HEK293 (cell line): ENCODE data around the gene ATP6V1F.

Experiments
- CTCF ChIA-PET: fragments of 350-600 bp; formaldehyde crosslinking; extraction: SDS; loops from one replicate; lab custom pipeline; 2021; ENCODE audit warnings: antibody characterized with exemption; lab: Yijun Ruan, JAX
- POLR2A ChIA-PET: fragments of 300-600 bp; formaldehyde crosslinking; extraction: SDS; loops from one replicate; lab custom pipeline; 2020; ENCODE audit warnings: antibody characterized with exemption, inconsistent platforms; lab: Yijun Ruan, JAX
- H3K27ac ChIP-seq: fragments of 200-500 bp; sonication (Bioruptor generic); 2 replicates; pipeline ENCODE4 v1.5.1; 2014; ENCODE audit warnings: low read depth, low read length, control low read depth, inconsistent platforms; ENCODE audit errors: extremely low read depth
- H3K36me3 ChIP-seq, 2 experiments: fragments of 200-500 bp in 1 of 2; sonication (Bioruptor generic) in 1 of 2; 1 replicate in 1 of 2; 2 replicates in 1 of 2; pipeline ENCODE4 v1.5.1; 2014 to 2017; ENCODE audit warnings: inconsistent platforms in 2 of 2, low read length in 2 of 2; ENCODE audit not compliant: control insufficient read depth in 2 of 2, insufficient read depth in 1 of 2
- H3K4me1 ChIP-seq: fragments of 200-500 bp; sonication (Bioruptor generic); 2 replicates; pipeline ENCODE4 v1.5.1; 2014; ENCODE audit warnings: mild to moderate bottlenecking, low read length, inconsistent platforms; ENCODE audit not compliant: control insufficient read depth, insufficient read depth
- H3K4me3 ChIP-seq: 2 replicates; pipeline ENCODE4 v1.5.1; 2011; ENCODE audit warnings: low read depth, mild to moderate bottlenecking, control low read depth, low read length, moderate library complexity
- H3K9me3 ChIP-seq: fragments of 200-500 bp; sonication (Bioruptor generic); 2 replicates; pipeline ENCODE4 v1.5.1; 2014; ENCODE audit warnings: low read depth, low read length, inconsistent platforms; ENCODE audit not compliant: control insufficient read depth, insufficient read depth
- BCL11B ChIP-seq: fragments of 450-650 bp; formaldehyde crosslinking; IDR thresholded peaks from 2 replicates; pipeline ENCODE4 v1.5.1; 2016; ENCODE audit warnings: low read depth, missing biosample characterization, missing genetic modification characterization
- GFI1B ChIP-seq: fragments of 450-650 bp; formaldehyde crosslinking; IDR thresholded peaks from 2 replicates; pipeline ENCODE4 v1.5.1; 2016; ENCODE audit warnings: missing biosample characterization, missing genetic modification characterization
- PRDM2 ChIP-seq: fragments of 450-650 bp; formaldehyde crosslinking; IDR thresholded peaks from 2 replicates; pipeline ENCODE4 v1.5.1; 2016; ENCODE audit warnings: missing biosample characterization, missing genetic modification characterization, borderline replicate concordance
- SALL2 ChIP-seq: fragments of 450-650 bp; formaldehyde crosslinking; IDR thresholded peaks from 2 replicates; pipeline ENCODE4 v1.5.0; 2017; ENCODE audit warnings: missing biosample characterization, mild to moderate bottlenecking, missing genetic modification characterization, borderline replicate concordance
- TCF7L2 ChIP-seq: IDR thresholded peaks from 2 replicates; pipeline ENCODE4 v1.6.1; 2011; ENCODE audit warnings: low read depth, mild to moderate bottlenecking, inconsistent platforms, low read length, moderate library complexity, borderline replicate concordance
- YY2 ChIP-seq: fragments of 450-650 bp; formaldehyde crosslinking; IDR thresholded peaks from 2 replicates; pipeline ENCODE4 v1.5.1; 2016; ENCODE audit warnings: missing biosample characterization, missing genetic modification characterization
- ZFP41 ChIP-seq: fragments of 450-650 bp; formaldehyde crosslinking; IDR thresholded peaks from 2 replicates; pipeline ENCODE4 v1.5.1; 2016; ENCODE audit warnings: missing biosample characterization, missing genetic modification characterization, borderline replicate concordance
- ZNF140 ChIP-seq: fragments of 450-650 bp; formaldehyde crosslinking; IDR thresholded peaks from 2 replicates; pipeline ENCODE4 v1.5.1; 2016; ENCODE audit warnings: missing biosample characterization, missing genetic modification characterization
- ZNF184 ChIP-seq: fragments of 450-650 bp; IDR thresholded peaks from 2 replicates; pipeline ENCODE4 v1.5.1; 2018; ENCODE audit warnings: missing biosample characterization, mild to moderate bottlenecking, missing genetic modification characterization
- ZNF23 ChIP-seq: fragments of 450-650 bp; formaldehyde crosslinking; IDR thresholded peaks from 2 replicates; pipeline ENCODE4 v1.5.1; 2016; ENCODE audit warnings: missing biosample characterization, missing genetic modification characterization, borderline replicate concordance
- ZNF239 ChIP-seq: fragments of 450-650 bp; formaldehyde crosslinking; IDR thresholded peaks from 2 replicates; pipeline ENCODE4 v1.5.1; 2016; ENCODE audit warnings: missing biosample characterization, missing genetic modification characterization
- ZNF274 ChIP-seq, 2 experiments: fragments of 200-500 bp in 1 of 2; fragments of 450-650 bp in 1 of 2; sonication (Bioruptor generic) in 1 of 2; formaldehyde crosslinking in 1 of 2; IDR thresholded peaks; 2 replicates each; pipeline versions ENCODE4 v1.5.1 to v1.6.1; 2014 to 2016; ENCODE audit warnings: borderline replicate concordance in 1 of 2, inconsistent platforms in 1 of 2, low read length in 1 of 2, missing biosample characterization in 1 of 2, missing genetic modification characterization in 1 of 2
- ZNF324 ChIP-seq: fragments of 450-650 bp; formaldehyde crosslinking; IDR thresholded peaks from 2 replicates; pipeline ENCODE4 v1.5.1; 2016; ENCODE audit warnings: missing biosample characterization, missing genetic modification characterization
- ZNF350 ChIP-seq: fragments of 450-650 bp; formaldehyde crosslinking; IDR thresholded peaks from 2 replicates; pipeline ENCODE4 v1.5.0; 2017; ENCODE audit warnings: missing biosample characterization, mild to moderate bottlenecking, missing genetic modification characterization
- ZNF501 ChIP-seq: fragments of 450-650 bp; formaldehyde crosslinking; IDR thresholded peaks from 2 replicates; pipeline ENCODE4 v1.5.1; 2016; ENCODE audit warnings: missing biosample characterization, missing genetic modification characterization
- ZNF521 ChIP-seq: fragments of 450-650 bp; formaldehyde crosslinking; IDR thresholded peaks from 2 replicates; pipeline ENCODE4 v1.5.1; 2017; ENCODE audit warnings: missing biosample characterization, mild to moderate bottlenecking, missing genetic modification characterization
- ZNF596 ChIP-seq: fragments of 450-650 bp; IDR thresholded peaks from 2 replicates; pipeline ENCODE4 v1.5.0; 2018; ENCODE audit warnings: missing biosample characterization, mild to moderate bottlenecking, missing genetic modification characterization, moderate library complexity
- ZNF600 ChIP-seq: fragments of 450-650 bp; formaldehyde crosslinking; IDR thresholded peaks from 2 replicates; pipeline ENCODE4 v1.5.1; 2016; ENCODE audit warnings: missing biosample characterization, missing genetic modification characterization
- ZNF670 ChIP-seq: fragments of 450-650 bp; formaldehyde crosslinking; IDR thresholded peaks from 2 replicates; pipeline ENCODE4 v1.5.1; 2016; ENCODE audit warnings: missing biosample characterization, missing genetic modification characterization, low read depth
- ZNF677 ChIP-seq: fragments of 450-650 bp; IDR thresholded peaks from 2 replicates; pipeline ENCODE4 v1.5.0; 2018; ENCODE audit warnings: missing biosample characterization, mild to moderate bottlenecking, missing genetic modification characterization, moderate library complexity
- ZNF707 ChIP-seq: fragments of 450-650 bp; formaldehyde crosslinking; IDR thresholded peaks from 2 replicates; pipeline ENCODE4 v1.5.1; 2016; ENCODE audit warnings: missing biosample characterization, missing genetic modification characterization
- ZNF768 ChIP-seq: fragments of 450-650 bp; formaldehyde crosslinking; IDR thresholded peaks from 2 replicates; pipeline ENCODE4 v1.5.1; 2018; ENCODE audit warnings: missing biosample characterization, mild to moderate bottlenecking, missing genetic modification characterization
- ZNF830 ChIP-seq: fragments of 450-650 bp; IDR thresholded peaks from 2 replicates; pipeline ENCODE4 v1.5.0; 2018; ENCODE audit warnings: missing biosample characterization, missing genetic modification characterization, low read depth, mild to moderate bottlenecking, moderate library complexity
- TF ChIP-seq, protein P1 (sequence below): IDR thresholded peaks from 2 replicates; pipeline ENCODE4 v1.6.1; 2011; ENCODE audit warnings: mild to moderate bottlenecking, low read depth, low read length, borderline replicate concordance
- TF ChIP-seq, protein P2 (sequence below): fragments of 450-650 bp; formaldehyde crosslinking; IDR thresholded peaks from 2 replicates; pipeline ENCODE4 v1.5.1; 2016; ENCODE audit warnings: missing biosample characterization, missing genetic modification characterization
- TF ChIP-seq, protein P3 (sequence below): fragments of 450-650 bp; formaldehyde crosslinking; IDR thresholded peaks from 2 replicates; pipeline ENCODE4 v1.5.1; 2016; ENCODE audit warnings: missing biosample characterization, missing genetic modification characterization

Gene ATP6V1F

DNA sequence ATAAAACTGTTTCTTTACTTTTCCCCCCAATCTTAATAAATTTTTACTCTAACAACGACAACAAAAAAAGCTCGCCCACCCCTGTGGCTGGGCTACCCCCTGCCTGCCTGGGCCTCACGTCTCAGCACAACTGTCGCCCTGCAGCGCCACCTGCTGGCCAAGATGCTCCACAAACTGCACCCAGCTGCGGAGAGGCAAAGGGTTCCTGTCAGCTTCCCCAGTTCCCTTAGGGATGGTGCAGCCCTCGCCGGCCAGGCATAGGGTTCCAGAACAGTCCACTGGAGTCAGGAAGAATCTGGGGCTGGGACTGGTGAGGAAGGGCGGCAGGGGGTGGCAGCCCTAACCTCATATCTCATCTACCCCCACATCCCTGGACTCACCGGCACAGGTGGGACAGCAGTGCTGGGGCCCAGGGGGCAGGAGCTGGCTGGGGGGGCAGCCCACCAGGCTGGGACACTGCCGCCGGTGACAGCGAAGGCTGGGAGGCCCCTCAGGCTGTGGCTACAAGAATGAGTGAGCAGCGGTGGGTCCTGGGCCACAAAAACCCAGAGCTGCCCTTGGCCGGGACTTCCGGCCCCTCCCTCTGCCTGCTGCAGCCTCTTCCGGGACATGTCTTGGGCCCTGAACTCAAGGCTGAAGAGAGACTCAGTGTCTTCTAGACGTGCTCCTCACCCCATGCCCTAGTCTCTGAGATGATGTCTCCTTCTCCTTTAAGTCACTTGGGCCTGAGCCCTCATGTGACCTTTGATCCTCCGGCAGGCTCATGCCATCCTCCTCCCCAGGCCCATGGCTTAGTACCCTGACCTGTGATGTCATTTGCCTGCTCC lies 21.2 kb downstream of the ATP6V1F start:
- Histone ChIP-seq H3K27ac (no peak overlapping the region), H3K4me1 (no peaks in the 10 kb centered on the region), H3K9me3 (no peaks in the 10 kb centered on the region), H3K4me3 (no peak overlapping the region), H3K36me3 (no peaks in the 10 kb centered on the region)
- POLR2A ChIA-PET: interaction anchor here (1.0 kb wide), 1 partner anchor 17 kb away, joined by 3 read pairs; no protein-coding TSS in a partner anchor
- CTCF ChIA-PET: interaction anchor here (0.6 to 7.0 kb wide), 44 partner anchors 9 to 488 kb away, joined by 3 to 85 read pairs (median 4); partner anchors contain the start of genes ATP6V1F and METTL2B
- TF ChIP-seq BCL11B (tag by site-specific recombination) (no peak), ZNF239 (tag by site-specific recombination) (no peak), ZNF23 (no peak), ZNF184 (no peak), ZNF521 (no peak), ZNF324 (no peak), ZNF350 (tag by site-specific recombination) (no peak), TCF7L2 (no peak), ZNF707 (tag by site-specific recombination) (no peak), ZNF677 (tag by site-specific recombination) (no peak), PRDM2 (tag by site-specific recombination) (no peak), GFI1B (no peak), ZNF140 (no peak), ZNF830 (tag by site-specific recombination) (no peak), ZNF596 (tag by site-specific recombination) (no peak), ZNF600 (tag by site-specific recombination) (peak; percentile 59; the same call in 1 of the 2 replicates), YY2 (tag by site-specific recombination) (no peak), SALL2 (tag by site-specific recombination) (no peak), ZNF274 (IDR thresholded peaks at IDR 0.05; ENCODE audit: low read length) (no peak), ZNF274 (tag by site-specific recombination; IDR thresholded peaks at IDR 0.05; ENCODE audit: borderline replicate concordance) (no peak), ZNF768 (tag by site-specific recombination) (no peak), ZFP41 (no peak), ZNF670 (tag by site-specific recombination) (no peak), ZNF501 (tag by site-specific recombination) (0 out of 2 replicates have a peak, but pooled peaks have one; percentile 28)
- TF ChIP-seq, protein P1, sequence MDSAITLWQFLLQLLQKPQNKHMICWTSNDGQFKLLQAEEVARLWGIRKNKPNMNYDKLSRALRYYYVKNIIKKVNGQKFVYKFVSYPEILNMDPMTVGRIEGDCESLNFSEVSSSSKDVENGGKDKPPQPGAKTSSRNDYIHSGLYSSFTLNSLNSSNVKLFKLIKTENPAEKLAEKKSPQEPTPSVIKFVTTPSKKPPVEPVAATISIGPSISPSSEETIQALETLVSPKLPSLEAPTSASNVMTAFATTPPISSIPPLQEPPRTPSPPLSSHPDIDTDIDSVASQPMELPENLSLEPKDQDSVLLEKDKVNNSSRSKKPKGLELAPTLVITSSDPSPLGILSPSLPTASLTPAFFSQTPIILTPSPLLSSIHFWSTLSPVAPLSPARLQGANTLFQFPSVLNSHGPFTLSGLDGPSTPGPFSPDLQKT: no peak
- TF ChIP-seq, protein P2, sequence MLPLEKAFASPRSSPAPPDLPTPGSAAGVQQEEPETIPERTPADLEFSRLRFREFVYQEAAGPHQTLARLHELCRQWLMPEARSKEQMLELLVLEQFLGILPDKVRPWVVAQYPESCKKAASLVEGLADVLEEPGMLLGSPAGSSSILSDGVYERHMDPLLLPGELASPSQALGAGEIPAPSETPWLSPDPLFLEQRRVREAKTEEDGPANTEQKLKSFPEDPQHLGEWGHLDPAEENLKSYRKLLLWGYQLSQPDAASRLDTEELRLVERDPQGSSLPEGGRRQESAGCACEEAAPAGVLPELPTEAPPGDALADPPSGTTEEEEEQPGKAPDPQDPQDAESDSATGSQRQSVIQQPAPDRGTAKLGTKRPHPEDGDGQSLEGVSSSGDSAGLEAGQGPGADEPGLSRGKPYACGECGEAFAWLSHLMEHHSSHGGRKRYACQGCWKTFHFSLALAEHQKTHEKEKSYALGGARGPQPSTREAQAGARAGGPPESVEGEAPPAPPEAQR (tag by site-specific recombination): no peak
- TF ChIP-seq, protein P3, sequence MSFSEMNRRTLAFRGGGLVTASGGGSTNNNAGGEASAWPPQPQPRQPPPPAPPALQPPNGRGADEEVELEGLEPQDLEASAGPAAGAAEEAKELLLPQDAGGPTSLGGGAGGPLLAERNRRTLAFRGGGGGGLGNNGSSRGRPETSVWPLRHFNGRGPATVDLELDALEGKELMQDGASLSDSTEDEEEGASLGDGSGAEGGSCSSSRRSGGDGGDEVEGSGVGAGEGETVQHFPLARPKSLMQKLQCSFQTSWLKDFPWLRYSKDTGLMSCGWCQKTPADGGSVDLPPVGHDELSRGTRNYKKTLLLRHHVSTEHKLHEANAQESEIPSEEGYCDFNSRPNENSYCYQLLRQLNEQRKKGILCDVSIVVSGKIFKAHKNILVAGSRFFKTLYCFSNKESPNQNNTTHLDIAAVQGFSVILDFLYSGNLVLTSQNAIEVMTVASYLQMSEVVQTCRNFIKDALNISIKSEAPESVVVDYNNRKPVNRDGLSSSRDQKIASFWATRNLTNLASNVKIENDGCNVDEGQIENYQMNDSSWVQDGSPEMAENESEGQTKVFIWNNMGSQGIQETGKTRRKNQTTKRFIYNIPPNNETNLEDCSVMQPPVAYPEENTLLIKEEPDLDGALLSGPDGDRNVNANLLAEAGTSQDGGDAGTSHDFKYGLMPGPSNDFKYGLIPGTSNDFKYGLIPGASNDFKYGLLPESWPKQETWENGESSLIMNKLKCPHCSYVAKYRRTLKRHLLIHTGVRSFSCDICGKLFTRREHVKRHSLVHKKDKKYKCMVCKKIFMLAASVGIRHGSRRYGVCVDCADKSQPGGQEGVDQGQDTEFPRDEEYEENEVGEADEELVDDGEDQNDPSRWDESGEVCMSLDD (tag by site-specific recombination): no peak
